ENCODE results near the gene UVRAG.
"Not testable (repeated sequence)": the region's sequence is repeated elsewhere in the genome, so short reads cannot be mapped to it uniquely, and the experiment has no call there.

Gene UVRAG

DNA sequence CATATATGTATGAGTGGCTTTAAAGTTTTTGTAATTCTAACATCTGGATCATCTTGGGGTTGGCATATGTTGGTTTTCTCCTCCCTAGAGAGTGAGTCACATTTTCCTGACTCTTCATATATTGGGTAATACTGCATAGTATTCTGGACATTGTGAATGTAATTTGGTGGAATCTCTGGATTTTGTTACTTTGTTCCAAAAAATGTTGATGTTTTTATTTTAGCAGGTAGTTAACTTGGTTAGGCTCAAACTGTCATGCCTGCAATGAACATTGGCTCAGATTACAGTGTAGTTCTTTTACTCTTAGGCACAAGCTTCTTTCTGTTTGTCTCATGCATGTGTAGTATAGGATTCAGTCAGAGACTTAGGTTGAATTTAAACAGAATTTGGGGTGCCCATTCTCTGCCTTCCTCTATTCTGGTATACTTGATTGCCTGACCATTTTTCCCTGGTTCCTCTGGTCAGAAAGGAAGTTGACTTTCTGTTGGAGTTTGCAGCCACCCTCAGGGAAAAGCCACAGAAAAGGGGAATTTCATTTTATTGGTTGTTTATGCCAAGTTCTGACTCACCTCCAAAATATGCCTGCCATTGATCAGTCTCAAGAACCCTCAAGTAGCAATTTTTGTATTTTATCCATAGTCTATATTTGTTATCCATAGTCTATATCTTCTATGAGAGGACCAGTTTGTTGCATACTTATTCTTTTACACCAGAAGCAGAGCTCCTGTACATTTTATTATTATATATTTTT is 151.7 kb downstream of the UVRAG start:
- Histone ChIP-seq H3K23ac (ENCODE audit: low read depth, low read length, poor library complexity) (no peak overlapping the region), H3K9ac (ENCODE audit: low read depth, low read length, poor library complexity) (no peak overlapping the region), H3K36me3 (replicated peaks in 1 of 2; ENCODE audit: control insufficient read depth in 2 of 2, insufficient read depth in 2 of 2, low read length in 2 of 2) (no peaks in the 10 kb centered on the region), H2BK120ac (ENCODE audit: low read depth, low read length) (no peak overlapping the region), H3K27me3 (ENCODE audit: control insufficient read depth in 3 of 3, insufficient read depth in 3 of 3, low read depth in 1 of 3, low read length in 3 of 3) (no peaks in the 10 kb centered on the region), H3K27ac (replicated peaks; ENCODE audit: low read length) (no peak overlapping the region), H2AK5ac (ENCODE audit: low read depth, low read length) (no peak overlapping the region), H2AFZ (ENCODE audit: low read length) (no peak overlapping the region), H2BK5ac (ENCODE audit: low read length) (no peak overlapping the region), H3K4me3 (ENCODE audit: low read length in 2 of 2) (no peak overlapping the region), H4K91ac (ENCODE audit: low read depth, low read length, poor library complexity) (no peak overlapping the region), H3K4ac (ENCODE audit: low read length) (no peak overlapping the region), H3K4me1 (ENCODE audit: control insufficient read depth in 2 of 2, insufficient read depth in 1 of 2, low read depth in 1 of 2, low read length in 2 of 2) (no peaks in the 10 kb centered on the region), H3K9me3 (replicated peaks in 1 of 2; ENCODE audit: control insufficient read depth in 2 of 2, insufficient read depth in 1 of 2, low read depth in 1 of 2, low read length in 2 of 2) (no peaks in the 10 kb centered on the region), H2BK12ac (ENCODE audit: low read length) (no peak overlapping the region), H4K8ac (ENCODE audit: low read depth, low read length) (no peak overlapping the region), H3K18ac (ENCODE audit: low read length) (no peak overlapping the region), H2BK15ac (ENCODE audit: low read length) (no peak overlapping the region), H3K14ac (ENCODE audit: low read length) (no peak overlapping the region), H3K79me1 (ENCODE audit: low read depth, low read length) (no peaks in the 10 kb centered on the region), H3K4me2 (ENCODE audit: insufficient read depth, low read length, poor library complexity, severe bottlenecking) (no peak overlapping the region)
- DNase-seq (ENCODE audit: low spot score), result no peak

GRCh38 chr11:75968021-75968625 is 153.1 kb downstream of the UVRAG start:
- Histone ChIP-seq H3K27me3 (ENCODE audit: control insufficient read depth in 3 of 3, insufficient read depth in 3 of 3, low read depth in 1 of 3, low read length in 3 of 3) (no peaks in the 10 kb centered on the region), H3K18ac (ENCODE audit: low read length) (no peak overlapping the region)

GRCh38 chr11:75969626-75970308 is 154.8 kb downstream of the UVRAG start:
- Histone ChIP-seq H3K27me3 (ENCODE audit: control insufficient read depth in 3 of 3, insufficient read depth in 3 of 3, low read depth in 1 of 3, low read length in 3 of 3) (no peaks in the 10 kb centered on the region), H3K4ac (ENCODE audit: low read length) (no peak overlapping the region), H3K9ac (ENCODE audit: low read depth, low read length, poor library complexity) (no peak overlapping the region), H2AFZ (ENCODE audit: low read length) (no peak overlapping the region), H2BK15ac (ENCODE audit: low read length) (no peak overlapping the region), H3K9me3 (replicated peaks in 1 of 2; ENCODE audit: control insufficient read depth in 2 of 2, insufficient read depth in 1 of 2, low read depth in 1 of 2, low read length in 2 of 2) (peaks cover 0 to 3% of the 10 kb centered on the region in 2 donors), H3K14ac (ENCODE audit: low read length) (no peak overlapping the region), H2BK120ac (ENCODE audit: low read depth, low read length) (no peak overlapping the region), H3K18ac (ENCODE audit: low read length) (no peak overlapping the region), H3K23ac (ENCODE audit: low read depth, low read length, poor library complexity) (no peak overlapping the region), H3K79me1 (ENCODE audit: low read depth, low read length) (no peaks in the 10 kb centered on the region), H2BK12ac (ENCODE audit: low read length) (no peak overlapping the region), H3K4me3 (ENCODE audit: low read length in 2 of 2) (no peak overlapping the region), H3K27ac (replicated peaks; ENCODE audit: low read length) (no peak overlapping the region), H3K36me3 (replicated peaks in 1 of 2; ENCODE audit: control insufficient read depth in 2 of 2, insufficient read depth in 2 of 2, low read length in 2 of 2) (no peaks in the 10 kb centered on the region), H3K4me2 (ENCODE audit: insufficient read depth, low read length, poor library complexity, severe bottlenecking) (no peak overlapping the region), H2AK5ac (ENCODE audit: low read depth, low read length) (no peak overlapping the region), H4K91ac (ENCODE audit: low read depth, low read length, poor library complexity) (no peak overlapping the region), H3K4me1 (ENCODE audit: control insufficient read depth in 2 of 2, insufficient read depth in 1 of 2, low read depth in 1 of 2, low read length in 2 of 2) (no peaks in the 10 kb centered on the region), H2BK5ac (ENCODE audit: low read length) (no peak overlapping the region), H4K8ac (ENCODE audit: low read depth, low read length) (no peak overlapping the region)
- DNase-seq (ENCODE audit: low spot score), result no peak
- WGBS, 2 donors (ENCODE audit: extremely low coverage in 2 of 2, insufficient read length in 2 of 2, insufficient replicate concordance in 1 of 2), result 100% methylated on average over 1 of the region's 5 CpGs; no CpG with 5 or more reads in 1 of the 2 donors

More at GRCh38 chr11:75968021-75968625, 153.1 kb downstream of the UVRAG start:
- WGBS, 2 donors (ENCODE audit: extremely low coverage in 2 of 2, insufficient read length in 2 of 2, insufficient replicate concordance in 1 of 2), result no CpG with 5 or more reads among the region's 2 CpGs
- peaks cover 0 to 2% of the 10 kb centered on the region in 2 donors for H3K9me3 ChIP-seq (replicated peaks in 1 of 2; ENCODE audit: control insufficient read depth in 2 of 2, insufficient read depth in 1 of 2, low read depth in 1 of 2, low read length in 2 of 2)
- H2AFZ ChIP-seq (ENCODE audit: low read length), result no peak overlapping the region
- no peak overlapping the region for H2BK15ac ChIP-seq (ENCODE audit: low read length)
- no peak overlapping the region for H2BK5ac ChIP-seq (ENCODE audit: low read length)
- no peak overlapping the region for H2AK5ac ChIP-seq (ENCODE audit: low read depth, low read length)
- H3K79me1 ChIP-seq (ENCODE audit: low read depth, low read length), result no peaks in the 10 kb centered on the region
- no peak overlapping the region for H4K8ac ChIP-seq (ENCODE audit: low read depth, low read length)
- no peak overlapping the region for H3K14ac ChIP-seq (ENCODE audit: low read length)
- no peak overlapping the region for H3K4ac ChIP-seq (ENCODE audit: low read length)
- H3K4me3 ChIP-seq (ENCODE audit: low read length in 2 of 2), result no peak overlapping the region
- no peak overlapping the region for H2BK120ac ChIP-seq (ENCODE audit: low read depth, low read length)
- H3K4me2 ChIP-seq (ENCODE audit: insufficient read depth, low read length, poor library complexity, severe bottlenecking), result no peak overlapping the region
- no peaks in the 10 kb centered on the region for H3K4me1 ChIP-seq (ENCODE audit: control insufficient read depth in 2 of 2, insufficient read depth in 1 of 2, low read depth in 1 of 2, low read length in 2 of 2)
- H3K27ac ChIP-seq (replicated peaks; ENCODE audit: low read length), result no peak overlapping the region
- H4K91ac ChIP-seq (ENCODE audit: low read depth, low read length, poor library complexity), result no peak overlapping the region
- no peak overlapping the region for H3K9ac ChIP-seq (ENCODE audit: low read depth, low read length, poor library complexity)
- no peak for DNase-seq (ENCODE audit: low spot score)
- H3K36me3 ChIP-seq (replicated peaks in 1 of 2; ENCODE audit: control insufficient read depth in 2 of 2, insufficient read depth in 2 of 2, low read length in 2 of 2), result no peaks in the 10 kb centered on the region
- no peak overlapping the region for H3K23ac ChIP-seq (ENCODE audit: low read depth, low read length, poor library complexity)
- H2BK12ac ChIP-seq (ENCODE audit: low read length), result no peak overlapping the region

GRCh38 chr11:75973710-75974109 is 158.7 kb downstream of the UVRAG start:
- not testable (repeated sequence) for H3K36me3 ChIP-seq (replicated peaks in 1 of 2; ENCODE audit: control insufficient read depth in 2 of 2, insufficient read depth in 2 of 2, low read length in 2 of 2); H3K23ac ChIP-seq (ENCODE audit: low read depth, low read length, poor library complexity); H2BK12ac ChIP-seq (ENCODE audit: low read length); H2BK120ac ChIP-seq (ENCODE audit: low read depth, low read length); H3K9ac ChIP-seq (ENCODE audit: low read depth, low read length, poor library complexity); H3K4ac ChIP-seq (ENCODE audit: low read length); H3K14ac ChIP-seq (ENCODE audit: low read length); H3K4me3 ChIP-seq (ENCODE audit: low read length in 2 of 2); H3K4me2 ChIP-seq (ENCODE audit: insufficient read depth, low read length, poor library complexity, severe bottlenecking); H2AFZ ChIP-seq (ENCODE audit: low read length); H3K4me1 ChIP-seq (ENCODE audit: control insufficient read depth in 2 of 2, insufficient read depth in 1 of 2, low read depth in 1 of 2, low read length in 2 of 2); H3K27ac ChIP-seq (replicated peaks; ENCODE audit: low read length); H3K18ac ChIP-seq (ENCODE audit: low read length); H2BK5ac ChIP-seq (ENCODE audit: low read length); H2AK5ac ChIP-seq (ENCODE audit: low read depth, low read length); H3K9me3 ChIP-seq (replicated peaks in 1 of 2; ENCODE audit: control insufficient read depth in 2 of 2, insufficient read depth in 1 of 2, low read depth in 1 of 2, low read length in 2 of 2); H2BK15ac ChIP-seq (ENCODE audit: low read length); H4K91ac ChIP-seq (ENCODE audit: low read depth, low read length, poor library complexity); DNase-seq (ENCODE audit: low spot score); H3K79me1 ChIP-seq (ENCODE audit: low read depth, low read length); H4K8ac ChIP-seq (ENCODE audit: low read depth, low read length); H3K27me3 ChIP-seq (ENCODE audit: control insufficient read depth in 3 of 3, insufficient read depth in 3 of 3, low read depth in 1 of 3, low read length in 3 of 3)
- no CpG with 5 or more reads among the region's 3 CpGs for WGBS, 2 donors (ENCODE audit: extremely low coverage in 2 of 2, insufficient read length in 2 of 2, insufficient replicate concordance in 1 of 2)

Data from neuronal stem cell (in vitro differentiated cells).